CD4-positive, alpha-beta T cell treated with Interferon gamma for 1 hour (primary cell): ENCODE measurements around the gene WDR46.

Source experiments
- DNase-seq: peaks from one replicate; pipeline ENCODE4 v3.0.0-alpha.2; 2020

The WDR46 gene, protein sequence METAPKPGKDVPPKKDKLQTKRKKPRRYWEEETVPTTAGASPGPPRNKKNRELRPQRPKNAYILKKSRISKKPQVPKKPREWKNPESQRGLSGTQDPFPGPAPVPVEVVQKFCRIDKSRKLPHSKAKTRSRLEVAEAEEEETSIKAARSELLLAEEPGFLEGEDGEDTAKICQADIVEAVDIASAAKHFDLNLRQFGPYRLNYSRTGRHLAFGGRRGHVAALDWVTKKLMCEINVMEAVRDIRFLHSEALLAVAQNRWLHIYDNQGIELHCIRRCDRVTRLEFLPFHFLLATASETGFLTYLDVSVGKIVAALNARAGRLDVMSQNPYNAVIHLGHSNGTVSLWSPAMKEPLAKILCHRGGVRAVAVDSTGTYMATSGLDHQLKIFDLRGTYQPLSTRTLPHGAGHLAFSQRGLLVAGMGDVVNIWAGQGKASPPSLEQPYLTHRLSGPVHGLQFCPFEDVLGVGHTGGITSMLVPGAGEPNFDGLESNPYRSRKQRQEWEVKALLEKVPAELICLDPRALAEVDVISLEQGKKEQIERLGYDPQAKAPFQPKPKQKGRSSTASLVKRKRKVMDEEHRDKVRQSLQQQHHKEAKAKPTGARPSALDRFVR

DNA sequence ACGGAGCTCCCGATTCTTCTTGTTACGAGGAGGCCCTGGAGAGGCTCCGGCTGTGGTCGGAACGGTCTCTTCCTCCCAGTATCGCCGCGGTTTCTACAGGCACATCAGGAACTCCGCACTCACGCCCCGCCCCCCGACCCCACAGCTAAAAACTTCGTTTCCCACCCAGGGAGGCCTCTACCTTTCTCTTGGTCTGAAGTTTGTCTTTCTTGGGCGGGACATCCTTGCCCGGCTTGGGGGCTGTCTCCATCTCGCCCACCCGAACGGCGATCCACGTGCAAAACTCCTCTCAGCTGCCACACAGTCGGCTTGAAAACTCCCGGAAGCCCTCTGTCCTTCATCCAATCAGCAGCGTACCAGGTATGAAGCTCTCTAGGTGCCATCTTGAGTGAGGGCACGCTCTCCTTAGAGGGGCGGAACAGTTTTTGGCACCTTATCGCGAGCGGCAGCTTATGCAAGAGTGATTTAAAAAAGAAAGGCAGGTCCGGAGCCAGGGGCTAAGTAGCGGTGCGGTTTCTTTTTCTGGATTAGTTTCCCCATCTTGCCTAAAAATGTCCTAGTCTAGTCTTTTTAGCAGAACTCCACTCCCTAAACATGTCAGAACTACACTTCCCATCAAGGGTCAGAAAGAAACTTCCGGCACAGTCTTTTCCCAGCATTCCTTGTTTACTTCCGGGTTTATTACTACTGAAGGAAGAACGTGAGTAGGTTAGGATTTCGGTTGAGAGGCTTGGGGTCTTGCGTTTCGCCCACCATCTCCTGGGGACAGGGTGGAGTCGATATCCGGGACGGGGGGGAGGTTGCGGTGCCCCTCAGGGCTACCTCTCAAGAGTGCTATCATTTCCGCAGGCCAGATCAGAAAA is at the start of gene WDR46, which contains the start of gene PFDN6:
TSS of gene WDR46 (minus strand) at position 319 of the 863 bp plus-strand sequence. CDS start at position 250, 69 bp downstream.
TSS of gene PFDN6 (plus strand) at position 681 of the 863 bp plus-strand sequence. CDS start 256 bp downstream, outside the sequence.
- peak; percentile 82 for DNase-seq

DNA sequence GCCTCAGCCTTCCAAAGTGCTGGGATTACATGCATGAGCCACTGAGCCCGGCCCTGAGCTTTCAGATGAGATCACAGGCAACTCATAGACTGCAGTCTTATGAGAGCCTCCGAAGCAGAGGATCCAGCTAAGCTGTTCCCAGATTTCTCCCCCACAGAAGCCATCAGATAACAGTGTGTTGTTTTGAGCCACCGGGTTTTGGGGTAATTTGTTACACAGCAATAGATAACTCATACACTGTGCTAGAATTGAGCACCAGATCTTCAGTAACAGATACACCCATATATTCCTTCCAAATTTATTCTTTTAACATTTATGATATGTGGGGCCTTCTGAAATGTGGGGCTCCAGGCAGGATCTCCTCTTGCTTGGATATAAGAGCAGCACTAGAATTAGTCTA is 47.5 kb upstream of the WDR46 start:
- no peak for DNase-seq

DNA sequence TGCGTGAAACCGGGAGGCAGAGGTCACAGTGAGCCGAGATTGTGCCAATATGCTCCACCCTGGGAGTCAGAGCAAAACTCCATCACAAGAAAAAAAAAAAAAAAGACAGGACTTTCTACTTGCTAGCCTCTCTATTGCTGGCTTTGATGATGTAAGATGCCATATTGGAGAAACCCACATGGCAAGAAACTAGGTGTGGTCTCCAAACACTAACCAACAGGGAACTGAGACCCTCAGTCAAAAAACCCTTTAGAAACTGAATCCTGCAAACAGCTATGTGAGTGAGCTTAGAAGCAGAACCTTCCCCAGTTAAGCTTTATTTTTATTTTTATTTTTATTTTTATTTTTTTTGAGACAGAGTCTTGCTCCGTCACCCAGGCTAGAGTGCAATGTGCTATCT is 46.9 kb upstream of the WDR46 start:
- DNase-seq = no peak

DNA sequence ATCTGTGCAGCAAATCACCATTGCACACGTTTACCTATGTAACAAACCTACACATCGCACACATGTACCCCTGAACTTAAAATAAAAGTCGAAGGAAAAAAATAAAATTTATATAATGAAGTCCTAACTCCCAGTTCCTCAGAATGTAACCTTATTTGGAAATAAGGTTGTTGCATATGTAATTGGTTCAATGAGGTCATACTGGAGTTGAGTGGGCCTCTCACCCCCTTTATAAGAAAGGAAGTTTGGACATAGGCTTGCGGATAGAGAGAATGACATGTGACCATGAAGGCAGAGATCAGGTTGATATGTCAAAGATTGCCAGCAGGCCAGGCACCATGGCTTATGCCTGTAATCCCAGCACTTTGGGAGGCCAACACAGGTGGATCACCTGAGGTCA is 44.6 kb upstream of the WDR46 start:
- DNase-seq = no peak

DNA sequence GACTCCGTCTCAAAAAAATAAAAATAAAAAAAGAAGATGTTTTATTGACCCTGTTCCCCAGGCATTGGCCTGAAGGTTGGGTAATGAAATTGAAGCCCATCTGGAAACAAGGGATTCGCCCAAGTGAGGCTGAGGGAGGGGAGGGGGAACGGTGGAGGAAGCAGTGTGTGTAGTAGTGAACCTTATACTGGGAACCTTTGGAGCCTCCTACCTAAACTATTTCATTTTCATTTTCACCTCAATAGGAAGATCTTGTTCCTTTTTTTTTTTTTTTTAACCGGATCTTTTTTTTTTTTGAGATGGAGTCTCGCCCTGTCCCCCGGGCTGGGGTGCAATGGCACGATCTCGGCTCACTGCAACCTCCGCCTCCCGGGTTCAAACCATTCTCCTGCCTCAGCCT is 41.7 kb upstream of the WDR46 start:
- DNase-seq = no peak

DNA sequence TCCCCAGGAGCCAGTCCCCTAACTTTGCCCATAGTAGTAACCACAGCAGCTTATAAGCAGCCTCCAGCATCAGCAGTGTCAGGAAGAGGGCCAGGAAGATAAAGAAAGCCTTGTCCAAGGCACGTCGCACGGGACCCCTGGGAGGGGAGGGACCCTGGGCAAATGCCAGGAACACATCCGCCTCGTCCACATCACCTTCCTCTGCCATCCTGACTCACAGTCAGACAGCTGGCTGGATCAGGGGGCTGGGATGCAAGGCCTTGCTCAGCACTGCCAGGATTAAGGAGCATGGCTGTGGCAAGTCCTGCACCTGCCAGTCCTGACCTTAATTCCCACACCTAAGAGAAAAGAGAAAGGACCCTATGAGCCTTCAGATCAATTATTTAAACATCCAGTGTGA is 40.0 kb upstream of the WDR46 start:
- no peak for DNase-seq

DNA sequence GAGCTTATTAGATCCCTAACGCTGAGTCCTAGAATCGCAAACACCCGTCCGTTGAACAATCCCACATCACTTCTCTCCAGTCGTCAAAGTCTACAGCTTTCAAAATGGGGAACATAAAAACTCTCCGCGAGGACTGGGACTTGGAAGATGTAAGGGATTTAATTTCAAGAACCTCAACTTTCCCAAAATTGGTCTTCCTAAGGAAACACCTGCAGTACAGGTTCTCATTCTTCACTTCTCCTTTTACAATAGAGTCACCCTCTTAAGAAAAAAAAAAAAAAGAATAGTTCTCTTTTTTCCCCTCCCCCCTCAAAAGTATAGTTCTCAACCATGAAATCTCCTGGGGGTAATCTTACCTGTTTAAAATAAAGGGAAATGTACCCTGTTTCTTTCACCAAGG is 35.1 kb upstream of the WDR46 start:
- no peak for DNase-seq

DNA sequence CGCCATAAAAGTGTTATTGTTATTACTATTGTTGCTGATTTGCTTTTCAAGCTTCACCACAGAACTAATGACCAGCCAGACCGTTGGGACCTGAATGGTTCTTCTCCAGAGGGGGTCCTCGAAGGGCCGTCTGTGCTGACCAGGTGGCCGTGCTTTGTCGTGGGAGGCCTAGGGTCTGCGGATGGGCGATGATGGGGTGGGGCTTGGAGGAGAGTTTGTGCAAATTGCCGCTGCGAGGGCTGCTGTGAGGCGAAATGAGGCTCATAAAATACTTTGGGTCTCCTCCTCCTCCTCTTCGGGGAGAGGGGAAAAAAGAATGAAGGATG is 34.5 kb upstream of the WDR46 start:
- no peak for DNase-seq

DNA sequence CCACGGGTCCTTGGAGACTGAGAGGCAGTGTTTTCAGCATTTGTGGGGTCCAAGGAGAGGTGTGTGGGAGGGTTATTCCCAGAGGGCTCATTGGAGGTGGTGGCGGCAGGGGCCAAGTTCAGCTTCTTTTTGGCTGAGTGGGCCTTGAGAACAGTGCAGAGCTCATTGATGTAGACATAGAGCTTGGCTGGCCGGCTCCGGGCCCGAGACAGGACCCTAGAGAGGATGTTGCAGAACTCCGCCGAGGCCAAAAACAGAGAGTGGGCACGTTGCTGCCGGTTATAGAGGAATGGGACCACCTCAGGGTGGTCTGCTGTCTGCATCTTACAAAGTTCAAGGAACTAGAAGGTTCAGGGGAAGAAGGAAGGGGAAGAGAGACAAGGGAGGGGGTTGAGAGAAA is 32.2 kb upstream of the WDR46 start:
- no peak for DNase-seq

DNA sequence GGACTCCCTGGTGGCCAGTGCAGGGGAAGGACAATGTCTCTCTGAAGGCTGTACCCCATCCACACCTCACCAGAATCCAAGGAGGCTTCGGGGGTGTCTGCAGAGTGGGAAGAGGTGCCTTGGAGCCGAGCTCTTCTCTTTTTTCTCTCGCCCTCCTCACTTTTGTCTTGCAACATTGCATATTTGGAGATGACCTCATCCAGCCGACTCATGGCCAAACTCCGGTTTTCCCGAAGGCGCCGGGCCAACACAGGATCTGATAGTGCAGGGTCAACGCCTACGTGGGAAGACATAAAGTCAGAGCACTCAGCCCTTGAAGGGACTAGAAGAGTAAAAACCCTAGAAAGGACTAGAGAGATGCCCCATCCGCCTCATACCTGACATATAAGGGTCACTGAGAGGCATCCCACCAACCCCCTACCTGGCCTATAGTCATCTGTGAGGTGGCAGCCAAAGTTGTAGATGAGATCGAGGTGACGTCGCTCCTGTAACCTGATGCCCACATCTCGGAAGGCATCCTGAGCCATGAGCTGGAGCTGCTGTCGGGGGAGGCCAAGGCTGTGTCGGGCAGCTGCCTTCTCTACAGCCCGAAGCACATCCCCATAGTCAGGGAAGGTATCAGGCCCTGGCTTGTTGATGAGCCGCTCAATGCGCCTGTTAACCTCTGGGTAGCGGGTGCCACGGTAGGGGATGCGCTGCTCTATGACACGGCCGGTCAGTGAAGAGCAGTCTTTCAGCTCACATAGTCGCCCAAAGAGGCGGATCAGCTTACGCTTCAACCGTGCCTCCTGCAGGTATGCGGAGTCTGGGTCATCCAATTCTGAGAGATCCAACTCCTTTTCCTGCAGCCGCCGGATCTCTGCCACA is 31.5 kb upstream of the WDR46 start:
- no peak for DNase-seq

DNA sequence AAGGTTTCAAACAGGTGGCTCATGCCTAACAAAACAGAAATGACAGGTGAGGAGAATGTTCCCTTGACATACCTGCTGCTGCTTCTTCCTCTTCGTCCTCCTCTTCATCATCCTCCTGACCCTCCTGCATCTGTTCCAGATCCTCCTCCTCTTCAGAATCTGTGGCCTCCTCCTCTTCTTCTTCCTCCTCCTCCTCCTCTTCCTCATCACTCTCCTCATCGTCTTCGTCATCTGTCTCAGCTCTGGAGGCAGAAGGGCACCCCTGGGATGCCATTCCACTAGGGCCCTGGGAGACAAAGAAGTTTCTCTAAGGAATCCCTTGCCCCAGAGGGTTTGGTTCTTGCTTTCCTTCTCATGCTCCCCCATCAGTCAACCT is 30.9 kb upstream of the WDR46 start:
- DNase-seq = no peak

DNA sequence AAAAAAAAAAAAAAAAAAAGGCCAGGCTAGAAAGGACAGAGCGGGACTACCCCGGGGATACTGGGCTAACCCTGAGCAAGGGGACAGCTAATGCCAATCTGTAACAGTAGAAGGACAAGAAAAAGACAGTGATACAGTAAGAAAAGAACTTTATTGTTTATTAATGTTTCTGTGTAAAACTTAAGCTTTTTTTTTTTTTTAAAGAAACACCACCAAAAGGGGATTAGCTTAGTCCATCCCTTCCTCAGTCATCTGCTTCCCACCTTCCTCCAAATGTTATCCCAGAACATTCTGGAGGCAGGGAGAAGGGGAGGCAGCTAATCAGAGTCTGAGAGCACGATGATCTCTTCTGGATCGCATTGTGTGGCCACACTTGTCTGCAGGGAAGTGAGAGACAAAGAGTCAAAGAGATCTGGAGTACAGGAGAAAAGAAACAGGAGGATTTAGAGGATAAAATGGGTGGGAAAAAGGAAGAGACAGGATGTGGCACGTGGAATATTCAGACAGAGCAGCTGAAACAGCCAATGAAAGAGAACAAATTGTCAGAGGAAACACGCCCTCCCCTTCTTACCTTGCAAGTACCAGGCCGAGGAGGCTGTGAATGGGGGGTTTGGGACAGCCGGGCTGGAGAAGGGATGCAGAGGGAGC is 29.5 kb upstream of the WDR46 start:
- no peak for DNase-seq

DNA sequence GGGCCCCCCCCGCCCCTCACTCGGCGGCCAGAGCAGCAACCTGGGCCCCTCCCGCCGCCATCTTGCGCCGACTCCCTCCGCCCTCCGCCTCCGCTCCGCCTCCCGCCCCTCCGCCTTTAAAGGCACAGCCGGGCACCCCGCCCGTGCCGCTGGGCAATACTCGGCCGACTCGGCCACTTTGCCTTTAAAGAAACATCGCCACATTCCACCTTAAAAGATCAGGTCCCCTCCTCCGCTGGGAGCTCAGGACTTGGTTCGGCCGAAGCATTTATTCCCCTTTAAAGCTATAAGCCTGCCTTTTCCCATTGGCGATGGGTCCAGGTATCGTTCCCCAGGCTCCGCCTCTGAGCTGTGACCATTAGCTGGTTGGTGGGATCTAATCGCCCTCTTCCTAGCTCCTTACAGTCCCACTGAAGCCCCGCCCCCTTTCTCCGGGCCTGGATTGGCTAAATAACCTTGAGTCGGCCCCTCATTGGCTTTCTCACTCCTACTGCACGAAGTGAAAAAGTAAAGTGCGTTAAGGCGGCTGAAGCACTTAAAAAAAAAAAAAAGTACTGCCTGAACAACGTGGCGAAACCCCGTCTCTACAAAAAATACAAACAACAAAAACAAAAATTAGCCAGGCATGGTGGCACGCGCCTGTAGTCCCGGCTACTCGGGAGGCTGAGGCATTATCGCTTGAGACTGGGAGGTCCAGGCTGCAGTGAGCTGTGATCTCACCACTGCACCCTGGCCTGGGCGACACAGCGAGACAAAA is 28.8 kb upstream of the WDR46 start, which contains the start of gene ZBTB22:
TSS of gene ZBTB22 (minus strand) at position 76 of the 757 bp plus-strand sequence. CDS start 828 bp downstream, outside the sequence.
- peak; percentile 96 for DNase-seq

DNA sequence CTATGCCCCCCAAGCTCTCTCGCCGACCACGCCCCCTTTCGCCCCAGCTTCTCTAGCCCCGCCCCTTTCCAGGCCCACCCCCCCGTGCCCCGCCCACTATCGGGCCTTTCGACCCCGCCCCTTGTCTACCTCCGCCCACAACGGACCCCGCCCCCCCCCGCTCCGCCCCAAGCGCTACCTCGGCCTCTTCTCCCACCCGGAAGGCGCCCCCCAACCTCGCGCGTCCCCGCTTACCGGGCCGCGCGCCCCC is 28.3 kb upstream of the WDR46 start:
- no peak for DNase-seq

DNA sequence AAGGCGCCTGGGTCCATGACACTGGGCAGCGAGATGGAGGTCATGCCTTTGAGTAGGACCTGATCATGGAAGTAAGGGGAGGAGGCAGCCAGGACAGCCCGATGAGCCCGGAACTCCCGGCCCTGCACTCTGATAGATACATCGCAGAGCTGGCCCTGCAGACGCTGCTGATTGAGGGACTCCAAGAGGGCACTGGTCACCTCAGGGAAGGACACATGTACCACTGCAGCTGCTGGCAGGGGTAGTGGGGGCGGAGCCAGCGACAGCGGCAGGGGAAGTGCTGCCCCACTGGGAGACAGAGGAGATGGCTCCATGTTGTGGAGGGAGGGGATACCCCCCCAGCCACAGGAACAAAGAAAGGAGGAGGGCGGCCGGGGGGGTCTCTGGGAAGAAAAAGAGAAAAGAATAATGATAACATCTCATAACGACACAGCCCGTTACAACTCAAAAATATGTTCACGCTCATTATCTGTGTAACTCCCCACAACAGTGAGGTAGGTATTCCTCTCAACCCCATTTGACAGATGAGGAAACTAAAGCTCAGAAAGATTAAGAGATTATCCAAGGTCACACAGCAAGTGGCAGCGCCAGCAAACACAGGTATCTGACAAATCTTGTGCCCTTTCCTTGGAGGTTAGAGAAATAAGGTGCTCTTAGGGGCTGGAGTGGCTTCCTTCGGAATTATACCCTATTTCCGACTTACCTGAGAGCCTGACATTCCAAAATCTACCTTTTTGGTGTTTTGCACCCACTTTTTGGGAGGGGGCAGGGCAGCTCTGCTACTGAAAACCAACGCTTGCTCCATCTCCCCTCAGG is 27.8 kb upstream of the WDR46 start:
- DNase-seq = no peak

DNA sequence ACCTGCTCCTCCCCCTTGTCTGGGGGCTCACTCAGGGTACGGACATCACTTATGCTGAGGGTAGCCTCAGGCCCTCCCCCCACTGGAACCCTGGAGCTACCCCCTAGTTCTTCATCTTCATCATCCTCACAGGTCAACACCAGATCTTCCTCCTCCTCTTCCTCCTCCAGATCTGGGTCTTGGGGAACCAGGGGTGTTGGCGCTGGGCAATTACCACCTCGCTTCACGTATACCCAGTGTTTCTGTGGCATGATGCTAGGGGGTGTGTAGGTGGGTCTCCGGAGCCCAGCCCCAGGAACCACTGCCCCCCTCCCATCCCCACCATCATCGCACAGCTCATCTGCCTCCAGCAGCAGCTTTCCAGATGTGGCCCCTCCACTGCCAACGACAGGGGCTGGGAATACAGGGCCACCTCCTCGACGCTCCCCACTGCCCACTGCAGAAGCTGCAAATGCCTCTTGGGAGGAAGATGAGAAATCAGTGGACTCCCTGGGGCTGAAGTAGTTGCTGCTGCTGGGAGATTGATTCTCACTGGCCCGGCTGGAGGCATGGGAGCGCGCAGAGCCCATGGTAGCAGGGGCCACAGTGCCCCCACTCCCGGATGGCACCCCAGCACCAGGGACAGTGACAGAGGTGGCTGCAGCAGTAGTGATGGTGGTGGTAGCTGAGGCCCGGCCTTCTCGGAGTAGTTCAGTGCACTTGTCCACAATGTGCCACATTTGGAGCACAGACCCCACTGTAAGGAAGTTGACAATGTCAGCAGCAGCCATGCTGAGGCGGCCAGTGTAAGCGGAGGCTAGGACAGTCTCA is 27.0 kb upstream of the WDR46 start:
- DNase-seq = no peak

DNA sequence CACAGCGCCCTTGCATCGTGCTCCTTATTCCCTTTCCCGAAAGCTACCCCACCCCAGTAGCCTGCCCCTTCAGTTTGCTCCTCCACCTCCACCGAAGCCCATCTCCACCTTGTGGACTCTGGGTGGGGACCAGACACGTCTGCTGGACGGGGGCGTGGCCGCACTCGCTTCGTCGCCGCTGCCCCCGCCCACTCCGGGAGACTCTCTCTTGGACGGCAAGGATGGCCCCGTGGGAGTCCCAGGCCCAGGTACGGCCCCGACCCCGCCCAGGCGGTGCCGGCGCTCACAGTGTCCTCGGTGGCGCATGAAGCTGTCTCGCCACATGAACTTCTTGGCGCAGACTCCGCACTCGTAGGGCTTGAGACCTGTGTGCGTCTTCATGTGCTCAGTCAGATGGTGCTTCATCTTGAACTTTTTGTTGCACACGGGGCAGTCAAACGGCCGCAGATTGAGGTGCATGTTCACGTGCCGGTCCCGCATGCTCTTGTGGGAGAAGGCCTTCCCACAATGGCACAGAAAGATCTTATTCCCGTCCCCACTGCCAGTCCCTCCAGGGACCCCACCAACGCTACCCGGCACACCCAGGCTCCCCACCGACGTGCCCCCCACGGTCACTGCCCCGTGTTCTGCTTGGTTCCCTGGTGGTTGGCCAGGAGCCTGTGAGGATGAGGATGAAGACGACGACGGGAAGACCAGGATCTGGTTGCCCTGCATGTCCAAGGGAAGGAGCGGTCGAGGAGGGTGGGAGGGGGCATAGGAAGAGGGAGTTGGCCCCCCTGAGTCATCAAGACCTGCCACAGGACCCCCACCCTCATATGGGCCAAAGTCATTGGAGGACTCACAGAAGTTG is 26.1 kb upstream of the WDR46 start:
- DNase-seq = peak; percentile 43

DNA sequence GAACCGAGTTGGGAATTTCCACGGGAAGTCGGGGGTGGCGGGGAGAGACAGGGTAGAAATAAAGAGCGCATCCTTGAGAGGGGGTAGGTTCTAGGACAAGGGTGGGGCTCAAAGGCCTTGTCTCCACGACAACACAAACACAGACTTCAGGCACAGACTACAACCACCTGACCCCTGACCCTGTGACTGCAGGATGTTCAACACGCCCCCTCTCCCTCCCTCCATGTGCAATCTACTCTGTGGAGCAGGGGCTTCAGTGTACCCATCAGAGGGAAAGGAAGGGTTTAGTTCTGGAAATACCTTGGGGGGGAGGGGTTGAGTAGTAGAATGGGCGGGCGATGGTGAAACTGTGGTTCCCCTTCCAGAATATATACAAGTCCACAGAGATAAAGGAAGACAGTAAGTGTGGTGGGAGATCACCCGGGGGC is 25.5 kb upstream of the WDR46 start:
- peak; percentile 90 for DNase-seq
